Right cardiac atrium (tissue), 5 donors: Measurements from ENCODE around the gene FMN1. TPM values are rescaled to one million over a fixed set of nuclear protein-coding genes. Genes with fewer than 3 reads are reported as not detected.

Experiments used
- ATAC-seq, 2 donors: fragments of 200-7000 bp; cut with Tn5 transposase; one replicate each; pipeline versions ENCODE4 v1.8.0 to v1.9.1; 2020; ENCODE audit warnings: moderate library complexity in 2 of 2, mild to moderate bottlenecking in 1 of 2
- DNase-seq, 3 donors: peaks; one replicate each; pipeline ENCODE4 v3.0.0-alpha.2; 2020
- H3K27ac ChIP-seq: one replicate; pipeline ENCODE4 v1.5.1; 2013; ENCODE audit warnings: mild to moderate bottlenecking, low read length, control low read depth, moderate library complexity
- H3K27me3 ChIP-seq: one replicate; pipeline ENCODE4 v1.6.1; 2013; ENCODE audit not compliant: control insufficient read depth, insufficient read depth
- H3K4me1 ChIP-seq: one replicate; pipeline ENCODE4 v1.6.1; 2013; ENCODE audit warnings: low read length; ENCODE audit not compliant: control insufficient read depth, insufficient read depth
- H3K4me3 ChIP-seq: one replicate; pipeline ENCODE4 v1.5.1; 2013; ENCODE audit warnings: low read length, control low read depth
- H3K9me3 ChIP-seq: one replicate; pipeline ENCODE4 v1.6.1; 2013; ENCODE audit warnings: low read length; ENCODE audit not compliant: control insufficient read depth
- WGBS: extraction: QIAGEN DNeasy Blood & Tissue Kit; methylation state at CpG from one replicate; pipeline ENCODE4 v1.1.7; 2013; 5-methylcytosine and 5-hydroxymethylcytosine counted together
- intact Hi-C, 4 donors: fragments of 100-400 bp; cut with DNase I; formaldehyde crosslinking; loops; one replicate each; pipeline versions ENCODE4 v1.11.0 to v1.14.0; 2022 to 2023
- polyA plus RNA-seq: library from polyadenylated mRNA; stranded (reverse); fragments of 200-250 nt; gene quantifications from one replicate; pipeline ENCODE4 v1.2.3, GENCODE V29; 2013
- total RNA-seq, 4 donors: library from RNA; stranded (reverse); fragmentation: NEBNext Ultra II Directional; extraction: Animal tissue kit (Norgen Biotek cat#: 25700); gene quantifications; one replicate each; pipeline ENCODE4 v1.2.1, GENCODE V29; 2021
- donor health status: healthy with polysubstance abuse.
- donor health status: DM: no; HTN: yes; CAD: no.
- donor health status: DM: no; HTN: no; CAD: no.
- donor health status: DM: no; HTN: yes; CAD: no; lungs with severe emphysema.
- donor health status: DM: yes; HTN: yes; CAD: no.

Gene FMN1
- total and polyA plus RNA-seq, 5 donors = 0.63 to 8.5 (median 3.5) TPM

DNA sequence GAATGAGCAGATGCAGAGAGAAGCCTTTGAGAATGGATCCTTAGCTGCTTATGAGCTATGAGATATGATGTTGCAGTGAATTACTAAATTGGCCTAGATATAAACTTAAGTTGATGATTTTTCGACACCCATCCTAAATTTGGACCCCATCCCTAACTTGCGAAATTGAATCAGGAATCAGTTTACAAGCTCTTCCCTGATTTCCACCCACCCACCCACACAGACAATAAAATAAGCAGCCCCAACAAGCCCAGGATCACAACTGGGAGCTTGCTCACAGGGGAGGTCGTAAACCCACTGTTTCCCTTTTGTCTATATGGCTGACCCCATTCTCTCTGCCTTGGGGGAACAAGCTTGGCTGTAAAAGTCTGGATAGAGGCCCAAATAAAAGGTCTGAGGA lies 419.4 kb downstream of the FMN1 start:
- no peaks in the 10 kb centered on the region for H3K9me3 ChIP-seq
- no peak overlapping the region for H3K4me3 ChIP-seq
- 56% methylated on average over 3 of the region's 3 CpGs for WGBS
- H3K4me1 ChIP-seq = no peaks in the 10 kb centered on the region
- no peaks in the 10 kb centered on the region for H3K27me3 ChIP-seq
- intact Hi-C loops = no loop called here
- ATAC-seq = no peak
- DNase-seq = no peak
- H3K27ac ChIP-seq = no peak overlapping the region

DNA sequence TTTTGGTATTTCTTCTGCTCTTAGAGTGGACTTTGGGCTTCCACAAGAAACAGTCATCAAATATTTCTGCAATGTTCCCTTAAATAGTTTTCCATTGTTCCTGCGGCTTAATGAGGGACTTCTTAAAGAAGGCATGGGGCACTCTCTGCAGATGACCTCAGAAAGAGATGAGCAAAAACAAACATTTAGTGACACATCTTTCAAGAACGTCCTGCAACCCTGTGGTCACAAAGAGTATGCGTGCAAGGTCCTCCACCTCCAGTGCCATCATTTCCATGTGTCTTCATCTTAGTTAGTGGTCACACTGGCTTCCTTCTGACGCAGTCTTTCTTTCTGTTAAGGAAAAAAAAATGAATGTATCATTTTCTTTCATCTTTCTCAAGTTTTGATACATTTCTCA lies 420.5 kb downstream of the FMN1 start:
- no peaks in the 10 kb centered on the region for H3K4me1 ChIP-seq
- H3K27ac ChIP-seq = no peak overlapping the region
- DNase-seq (no peak), ATAC-seq (no peak)
- H3K9me3 ChIP-seq = no peaks in the 10 kb centered on the region
- no peak overlapping the region for H3K4me3 ChIP-seq
- 72% methylated on average over 4 of the region's 4 CpGs for WGBS
- intact Hi-C loops = no loop called here
- no peaks in the 10 kb centered on the region for H3K27me3 ChIP-seq

DNA sequence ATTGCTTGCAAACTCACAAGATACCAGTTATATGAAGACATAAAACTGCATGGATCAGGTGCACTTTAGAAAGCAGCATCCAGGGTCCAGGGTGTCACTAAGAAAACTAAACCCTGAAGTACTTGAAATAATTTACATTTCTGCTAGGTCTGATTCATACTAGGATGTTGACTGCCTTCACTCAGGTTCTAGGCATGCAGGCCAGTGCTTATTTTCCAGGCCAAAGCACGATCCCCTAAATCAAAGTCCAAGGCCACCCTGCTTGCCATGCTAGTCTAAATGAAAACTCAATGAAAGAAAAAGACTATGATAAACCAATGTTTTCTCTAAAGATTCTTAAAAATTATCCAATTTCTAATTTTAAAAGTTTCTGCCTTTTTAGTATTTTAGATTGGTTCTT lies 427.3 kb downstream of the FMN1 start:
- intact Hi-C loops = no loop called here
- WGBS = 82% methylated on average over 1 of the region's 1 CpG

DNA sequence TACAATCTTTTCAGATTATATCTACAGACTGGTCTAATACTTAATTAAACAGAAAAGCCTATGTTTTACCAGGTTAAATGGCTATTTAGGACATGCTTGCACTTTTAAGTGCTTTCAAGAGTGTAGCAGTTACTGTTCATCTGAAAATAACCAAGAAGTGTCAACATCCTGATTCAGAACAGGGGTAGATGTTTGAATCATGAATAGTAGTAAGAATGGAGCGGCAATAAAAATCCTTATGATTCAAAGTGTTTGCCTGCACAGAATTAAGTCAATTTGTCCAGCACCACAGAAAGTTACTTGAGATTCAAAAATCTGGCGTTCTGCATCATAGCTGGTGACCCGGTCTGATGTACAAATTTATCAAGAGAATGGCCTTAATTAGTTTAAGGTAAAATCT lies 428.4 kb downstream of the FMN1 start:
- H3K27ac ChIP-seq = no peak overlapping the region
- no peak for DNase-seq
- H3K4me1 ChIP-seq = no peaks in the 10 kb centered on the region
- intact Hi-C loops = no loop called here
- H3K27me3 ChIP-seq = no peaks in the 10 kb centered on the region
- no peaks in the 10 kb centered on the region for H3K9me3 ChIP-seq
- WGBS = 73% methylated on average over 3 of the region's 3 CpGs
- no peak overlapping the region for H3K4me3 ChIP-seq
- no peak for ATAC-seq

More for the DNA sequence above, 427.3 kb downstream of the FMN1 start:
- Histone ChIP-seq H3K9me3 (no peaks in the 10 kb centered on the region), H3K27me3 (no peaks in the 10 kb centered on the region), H3K27ac (no peak overlapping the region), H3K4me3 (no peak overlapping the region), H3K4me1 (no peaks in the 10 kb centered on the region)
- no peak for DNase-seq
- ATAC-seq = no peak

GRCh38 chr15:32765236-32765635 lies 429.3 kb downstream of the FMN1 start:
- intact Hi-C loops = no loop called here
- Histone ChIP-seq H3K4me3 (no peak overlapping the region), H3K9me3 (no peaks in the 10 kb centered on the region), H3K27ac (no peak overlapping the region), H3K4me1 (no peaks in the 10 kb centered on the region), H3K27me3 (no peaks in the 10 kb centered on the region)
- ATAC-seq (no peak), DNase-seq (no peak)
- WGBS = 57% methylated on average over 4 of the region's 4 CpGs

GRCh38 chr15:32763295-32763694 lies 431.2 kb downstream of the FMN1 start:
- WGBS = 75% methylated on average over 1 of the region's 1 CpG
- DNase-seq (no peak), ATAC-seq (no peak)
- no peak overlapping the region for H3K27ac ChIP-seq
- intact Hi-C loops = no loop called here
- no peaks in the 10 kb centered on the region for H3K9me3 ChIP-seq
- H3K4me1 ChIP-seq = no peaks in the 10 kb centered on the region
- H3K27me3 ChIP-seq = no peaks in the 10 kb centered on the region
- H3K4me3 ChIP-seq = no peak overlapping the region

DNA sequence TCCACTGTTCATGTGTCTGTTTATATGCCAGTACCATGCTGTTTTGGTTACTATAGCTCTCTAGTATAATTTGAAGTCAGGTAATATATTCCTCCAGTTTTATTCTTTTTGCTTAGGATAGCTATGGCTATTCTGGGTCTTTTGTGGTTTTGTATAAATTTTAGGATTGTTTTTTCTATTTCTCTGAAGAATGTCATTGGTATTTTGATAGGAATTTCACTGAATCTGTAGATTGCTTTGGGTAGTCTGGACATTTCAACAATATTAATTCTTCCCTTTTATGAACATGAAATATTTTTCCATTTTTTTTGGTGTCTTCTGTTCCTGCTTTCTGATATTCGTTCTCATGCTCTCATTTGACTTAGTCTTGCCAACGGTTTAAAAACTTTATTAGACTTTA lies 437.1 kb downstream of the FMN1 start:
- ATAC-seq (no peak), DNase-seq (no peak)
- no peaks in the 10 kb centered on the region for H3K27me3 ChIP-seq
- H3K27ac ChIP-seq = no peak overlapping the region
- 66% methylated on average over 2 of the region's 2 CpGs for WGBS
- intact Hi-C loops = no loop called here
- no peaks in the 10 kb centered on the region for H3K4me1 ChIP-seq
- no peaks in the 10 kb centered on the region for H3K9me3 ChIP-seq
- H3K4me3 ChIP-seq = no peak overlapping the region

DNA sequence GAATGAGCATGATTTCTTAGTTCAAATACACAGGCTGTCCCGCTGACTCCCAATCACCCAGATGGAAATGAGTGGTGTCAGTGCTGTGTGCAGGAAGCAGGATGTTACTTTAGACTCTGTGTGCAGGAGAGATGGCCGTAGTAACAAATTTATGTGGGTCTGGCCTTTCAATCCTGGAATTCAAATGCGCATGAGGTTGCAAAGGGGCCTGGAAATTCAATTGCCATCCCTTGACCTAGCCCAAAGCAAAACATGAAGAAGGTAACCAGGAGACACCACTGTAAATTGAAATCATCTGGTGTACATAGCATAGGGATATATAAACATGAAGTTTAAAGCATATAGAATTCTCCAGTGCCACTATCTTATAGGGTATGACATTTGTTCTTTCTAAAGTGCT lies 443.5 kb downstream of the FMN1 start:
- H3K4me1 ChIP-seq = no peaks in the 10 kb centered on the region
- no peak for DNase-seq
- no peak overlapping the region for H3K27ac ChIP-seq
- no peak overlapping the region for H3K4me3 ChIP-seq
- H3K9me3 ChIP-seq = no peaks in the 10 kb centered on the region
- no peaks in the 10 kb centered on the region for H3K27me3 ChIP-seq
- intact Hi-C loops = no loop called here
- ATAC-seq = no peak
- WGBS = 56% methylated on average over 3 of the region's 3 CpGs

DNA sequence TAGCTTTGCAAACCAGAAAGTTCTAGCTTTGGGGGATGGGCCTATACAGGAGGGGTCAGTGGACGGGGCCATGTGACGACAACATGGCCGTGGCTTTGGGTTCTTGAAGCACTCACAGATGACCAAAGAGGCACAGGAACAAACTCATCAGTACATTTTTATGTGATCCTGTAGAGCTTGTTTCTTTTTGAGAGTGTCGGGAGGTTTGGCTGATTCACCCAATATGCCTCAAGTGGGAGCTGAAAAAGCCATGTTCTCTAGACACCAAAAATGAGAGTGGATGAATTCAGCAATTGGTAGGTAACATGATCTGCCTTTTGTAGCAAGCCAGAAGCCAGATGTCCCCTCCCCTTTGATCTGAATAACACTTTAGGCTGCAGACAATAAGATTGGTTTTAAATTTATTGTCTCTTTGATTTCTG lies 446.6 kb downstream of the FMN1 start:
- Histone ChIP-seq H3K9me3 (no peaks in the 10 kb centered on the region), H3K27ac (no peak overlapping the region), H3K4me3 (no peak overlapping the region), H3K4me1 (no peaks in the 10 kb centered on the region), H3K27me3 (no peaks in the 10 kb centered on the region)
- intact Hi-C loops = no loop called here
- DNase-seq (no peak), ATAC-seq (no peak)
- 84% methylated on average over 4 of the region's 4 CpGs for WGBS

DNA sequence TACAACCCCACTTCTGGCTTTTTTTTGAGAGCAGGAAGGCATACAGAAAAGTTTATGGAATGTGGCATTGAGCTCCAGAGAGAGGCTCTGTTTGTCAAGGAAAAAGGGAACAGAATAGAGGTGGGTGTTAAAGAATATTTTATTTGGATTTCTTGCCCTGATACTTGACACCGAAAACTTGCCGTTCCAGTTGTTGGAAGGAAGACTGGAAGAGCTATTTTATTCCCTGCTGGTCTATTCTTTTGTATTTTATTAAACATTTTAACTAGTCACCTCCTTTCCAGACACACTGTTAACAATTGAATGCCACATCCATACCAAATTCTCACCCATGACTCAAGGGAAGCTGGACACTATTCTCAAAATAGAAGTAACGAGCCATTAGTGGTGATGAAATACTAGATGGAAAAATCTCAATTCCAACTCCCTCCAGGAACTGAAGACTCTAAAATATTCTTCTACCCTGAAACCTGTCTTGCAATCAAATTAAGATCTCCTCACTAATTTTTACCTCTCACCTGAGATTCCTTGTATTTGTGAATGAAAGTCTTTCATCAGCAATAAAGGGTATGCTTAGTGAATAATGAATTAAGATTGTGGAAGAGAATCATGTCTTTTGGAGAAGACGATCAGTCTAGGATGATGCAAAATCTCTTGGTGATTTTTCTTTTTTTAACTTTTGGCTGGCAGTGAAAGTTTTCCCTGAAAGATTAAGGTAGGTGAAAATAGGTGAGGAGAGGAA lies 448.2 kb downstream of the FMN1 start:
- H3K4me3 ChIP-seq = no peak overlapping the region
- intact Hi-C loops = no loop called here
- no peaks in the 10 kb centered on the region for H3K4me1 ChIP-seq
- H3K27me3 ChIP-seq = no peaks in the 10 kb centered on the region
- H3K27ac ChIP-seq = no peak overlapping the region
- H3K9me3 ChIP-seq = no peaks in the 10 kb centered on the region
- WGBS = 90% methylated on average over 4 of the region's 4 CpGs
- DNase-seq = no peak
- no peak for ATAC-seq

DNA sequence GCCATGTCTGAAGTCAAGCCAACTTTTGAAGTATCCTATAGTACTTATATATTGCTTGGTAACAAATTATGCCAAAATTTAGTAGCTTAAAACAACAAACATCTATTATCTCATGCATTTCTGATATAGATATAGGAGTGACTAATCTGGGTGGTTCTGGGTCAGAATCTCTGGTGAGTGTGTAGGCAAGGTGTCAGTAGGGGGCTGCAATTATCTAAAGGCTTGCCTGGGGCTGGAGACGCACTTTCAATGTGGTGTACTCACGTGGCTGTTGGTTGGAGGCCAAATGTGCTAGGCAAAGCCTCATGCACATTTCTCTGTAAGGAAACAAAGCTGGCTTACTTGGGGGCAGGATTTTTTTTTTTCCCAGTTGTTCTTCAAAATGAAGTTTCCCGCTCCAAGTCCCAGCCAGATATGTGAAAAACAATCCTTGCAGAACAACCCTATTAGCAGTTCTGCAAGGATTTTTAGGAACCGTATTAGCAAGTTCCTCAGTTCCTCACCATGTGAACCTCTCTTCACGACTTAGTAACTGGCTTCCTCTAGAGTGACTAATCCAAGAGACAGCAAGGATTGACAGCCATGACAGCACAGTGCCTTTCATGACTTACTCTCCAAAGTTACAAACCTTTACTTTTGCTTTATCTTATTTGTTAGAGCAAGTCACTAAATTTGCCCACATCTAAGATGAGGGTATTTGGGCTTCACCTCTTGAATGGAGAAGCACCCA lies 450.9 kb downstream of the FMN1 start:
- H3K27ac ChIP-seq = no peak overlapping the region
- H3K9me3 ChIP-seq = peaks cover 4% of the 10 kb centered on the region
- intact Hi-C loops = no loop called here
- H3K27me3 ChIP-seq = no peaks in the 10 kb centered on the region
- ATAC-seq = no peak
- H3K4me1 ChIP-seq = no peaks in the 10 kb centered on the region
- DNase-seq = no peak
- no peak overlapping the region for H3K4me3 ChIP-seq
- 40% methylated on average over 5 of the region's 5 CpGs for WGBS
